CD4-positive, CD25-positive, alpha-beta regulatory T cell (primary cell): Measurements from ENCODE around the gene FRY. TPM values are rescaled to one million over a fixed set of nuclear protein-coding genes. Genes with fewer than 3 reads are reported as not detected.

ENCODE experiments used
- ATAC-seq, 2 donors: fragments of 150-1000 bp; cut with Tn5 transposase; one replicate each; pipeline ENCODE4 v1.10.0; 2021; ENCODE audit warnings: low read depth in 2 of 2, moderate number of reproducible peaks in 2 of 2, moderate library complexity in 1 of 2
- DNase-seq, 3 donors: peaks; one replicate each; pipeline versions ENCODE4 v3.0.0 to v3.0.0-alpha.2; 2012 to 2022; ENCODE audit warnings: mixed read lengths in 1 of 3
- H3K27ac ChIP-seq: one replicate; pipeline ENCODE4 v1.7.0; 2013; ENCODE audit warnings: mild to moderate bottlenecking, low read length; ENCODE audit not compliant: insufficient read depth, poor library complexity, severe bottlenecking
- H3K27me3 ChIP-seq: one replicate; pipeline ENCODE4 v1.7.0; 2013; ENCODE audit warnings: low read length; ENCODE audit not compliant: control insufficient read depth, insufficient read depth
- H3K36me3 ChIP-seq: one replicate; pipeline ENCODE4 v1.7.0; 2013; ENCODE audit warnings: mild to moderate bottlenecking, low read length, moderate library complexity; ENCODE audit not compliant: control insufficient read depth, insufficient read depth
- H3K4me1 ChIP-seq: 2 replicates; pipeline ENCODE4 v1.7.0; 2013; ENCODE audit warnings: mild to moderate bottlenecking, low read length; ENCODE audit not compliant: insufficient read depth, control insufficient read depth, poor library complexity, severe bottlenecking
- H3K4me3 ChIP-seq: one replicate; pipeline ENCODE4 v1.7.0; 2013; ENCODE audit warnings: low read depth, mild to moderate bottlenecking, low read length, moderate library complexity
- H3K9me3 ChIP-seq, 2 experiments: 1 replicate in 1 of 2; 2 replicates in 1 of 2; pipeline ENCODE4 v1.7.0; 2013; ENCODE audit warnings: low read length in 2 of 2, mild to moderate bottlenecking in 1 of 2, moderate library complexity in 1 of 2; ENCODE audit not compliant: control insufficient read depth in 2 of 2
- H3K27ac Mint-ChIP-seq, 3 donors: one replicate each; pipeline ENCODE4 v1.8.0; 2020 to 2022; ENCODE audit warnings: mild to moderate bottlenecking in 3 of 3, mixed read lengths in 3 of 3, moderate library complexity in 2 of 3
- H3K27me3 Mint-ChIP-seq: one replicate; pipeline ENCODE4 v1.8.0; 2022; ENCODE audit warnings: mild to moderate bottlenecking, mixed read lengths
- H3K36me3 Mint-ChIP-seq: one replicate; pipeline ENCODE4 v1.8.0; 2020; ENCODE audit warnings: mixed read lengths
- H3K4me1 Mint-ChIP-seq, 4 donors: one replicate each; pipeline ENCODE4 v1.8.0; 2020 to 2022; ENCODE audit warnings: mixed read lengths in 4 of 4, mild to moderate bottlenecking in 1 of 4
- H3K4me3 Mint-ChIP-seq, 4 donors: one replicate each; pipeline ENCODE4 v1.8.0; 2020 to 2022; ENCODE audit warnings: mild to moderate bottlenecking in 4 of 4, mixed read lengths in 4 of 4, moderate library complexity in 3 of 4
- H3K9me3 Mint-ChIP-seq, 7 donors: one replicate each; pipeline ENCODE4 v1.8.0; 2020 to 2022; ENCODE audit warnings: mixed read lengths in 7 of 7, mild to moderate bottlenecking in 3 of 7, moderate library complexity in 2 of 7
- polyA plus RNA-seq, 4 donors: library from polyadenylated mRNA; unstranded; fragments of 300-500 nt; fragmentation: Illumina TruSeq; gene quantifications; one replicate each; pipeline ENCODE4 v1.2.3, GENCODE V29; 2021
- total RNA-seq: library from RNA; stranded (reverse); gene quantifications from one replicate; pipeline ENCODE4 v1.2.3, GENCODE V29; 2022

The FRY gene
- total and polyA plus RNA-seq, 5 donors from 2014 or later: 0.96 to 12.8 (median 1.0) TPM

- H3K9me3 Mint-ChIP-seq: peaks cover 0 to 2% (median 0%) of the 10 kb centered on the region in 7 donors
- Histone ChIP-seq H3K9me3 (no peaks in the 10 kb centered on the region), H3K4me1 (no peaks in the 10 kb centered on the region), H3K27me3 (no peaks in the 10 kb centered on the region), H3K4me3 (no peak overlapping the region), H3K36me3 (no peaks in the 10 kb centered on the region), H3K27ac (no peak overlapping the region)
- no peak overlapping the region for H3K4me3 Mint-ChIP-seq
- no peak for ATAC-seq
- no peak for DNase-seq
- no peaks in the 10 kb centered on the region for H3K36me3 Mint-ChIP-seq
- no peaks in the 10 kb centered on the region for H3K27me3 Mint-ChIP-seq
- no peak overlapping the region for H3K27ac Mint-ChIP-seq
- no peaks in the 10 kb centered on the region for H3K4me1 Mint-ChIP-seq
These were observed 24.1 kb upstream of the FRY start for GRCh38 chr13:32007494-32007893.

- Mint-ChIP-seq H3K9me3 (peaks cover 0 to 2% (median 0%) of the 10 kb centered on the region in 7 donors), H3K4me1 (no peaks in the 10 kb centered on the region), H3K27ac (no peak overlapping the region), H3K27me3 (no peaks in the 10 kb centered on the region), H3K4me3 (no peak overlapping the region), H3K36me3 (no peaks in the 10 kb centered on the region)
- DNase-seq (no peak), ATAC-seq (no peak)
- Histone ChIP-seq H3K27me3 (no peaks in the 10 kb centered on the region), H3K27ac (no peak overlapping the region), H3K9me3 (no peaks in the 10 kb centered on the region), H3K36me3 (no peaks in the 10 kb centered on the region), H3K4me1 (no peaks in the 10 kb centered on the region), H3K4me3 (no peak overlapping the region)
These were observed 22.9 kb upstream of the FRY start for GRCh38 chr13:32008518-32009175.

DNA sequence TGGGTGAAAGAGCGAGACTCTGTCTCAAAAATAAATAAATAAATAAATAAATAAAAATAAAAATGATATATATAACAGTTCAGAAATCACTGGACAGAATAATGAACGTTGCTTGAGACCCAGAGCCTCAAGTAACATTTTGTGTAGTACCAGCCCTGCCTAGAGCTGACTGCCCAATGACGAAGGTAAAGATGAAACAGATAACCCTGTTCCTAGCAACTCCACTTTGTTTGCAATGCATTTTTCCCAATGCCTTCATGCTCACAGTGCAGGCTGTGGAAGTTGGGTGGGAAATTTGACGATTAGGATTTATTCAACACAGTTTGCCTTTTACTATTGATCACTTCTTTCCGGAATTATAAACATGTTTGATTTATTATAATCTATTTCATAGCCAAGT lies 22.2 kb upstream of the FRY start:
- no peak for DNase-seq
- no peak for ATAC-seq
- H3K36me3 Mint-ChIP-seq: no peaks in the 10 kb centered on the region

GRCh38 chr13:32010136-32010535 lies 21.4 kb upstream of the FRY start:
- no peaks in the 10 kb centered on the region for H3K36me3 Mint-ChIP-seq
- Histone ChIP-seq H3K9me3 (no peaks in the 10 kb centered on the region), H3K4me3 (no peak overlapping the region), H3K4me1 (no peaks in the 10 kb centered on the region), H3K27ac (no peak overlapping the region), H3K36me3 (no peaks in the 10 kb centered on the region), H3K27me3 (no peaks in the 10 kb centered on the region)
- H3K4me3 Mint-ChIP-seq: no peak overlapping the region
- ATAC-seq (no peak), DNase-seq (no peak)
- H3K27ac Mint-ChIP-seq: no peak overlapping the region
- H3K27me3 Mint-ChIP-seq: no peaks in the 10 kb centered on the region
- no peaks in the 10 kb centered on the region for H3K4me1 Mint-ChIP-seq
- H3K9me3 Mint-ChIP-seq: peaks cover 0 to 2% (median 0%) of the 10 kb centered on the region in 7 donors

More for the DNA sequence above, 22.2 kb upstream of the FRY start:
- H3K27ac ChIP-seq: no peak overlapping the region
- H3K4me3 ChIP-seq: no peak overlapping the region
- H3K9me3 ChIP-seq: no peaks in the 10 kb centered on the region
- Mint-ChIP-seq H3K9me3 (peaks cover 0 to 2% (median 0%) of the 10 kb centered on the region in 7 donors), H3K27ac (no peak overlapping the region), H3K27me3 (no peaks in the 10 kb centered on the region), H3K4me1 (no peaks in the 10 kb centered on the region), H3K4me3 (no peak overlapping the region)
- H3K4me1 ChIP-seq: no peaks in the 10 kb centered on the region
- no peaks in the 10 kb centered on the region for H3K36me3 ChIP-seq
- H3K27me3 ChIP-seq: no peaks in the 10 kb centered on the region

- Histone ChIP-seq H3K27ac (no peak overlapping the region), H3K4me3 (no peak overlapping the region), H3K4me1 (no peaks in the 10 kb centered on the region), H3K9me3 (no peaks in the 10 kb centered on the region), H3K36me3 (no peaks in the 10 kb centered on the region), H3K27me3 (no peaks in the 10 kb centered on the region)
- no peak for ATAC-seq
- H3K27ac Mint-ChIP-seq: no peak overlapping the region
- DNase-seq: no peak
- no peaks in the 10 kb centered on the region for H3K4me1 Mint-ChIP-seq
- peaks cover 0 to 2% (median 0%) of the 10 kb centered on the region in 7 donors for H3K9me3 Mint-ChIP-seq
- no peaks in the 10 kb centered on the region for H3K36me3 Mint-ChIP-seq
- H3K4me3 Mint-ChIP-seq: no peak overlapping the region
- H3K27me3 Mint-ChIP-seq: no peaks in the 10 kb centered on the region
These were observed 19.6 kb upstream of the FRY start for GRCh38 chr13:32011971-32012370.

DNA sequence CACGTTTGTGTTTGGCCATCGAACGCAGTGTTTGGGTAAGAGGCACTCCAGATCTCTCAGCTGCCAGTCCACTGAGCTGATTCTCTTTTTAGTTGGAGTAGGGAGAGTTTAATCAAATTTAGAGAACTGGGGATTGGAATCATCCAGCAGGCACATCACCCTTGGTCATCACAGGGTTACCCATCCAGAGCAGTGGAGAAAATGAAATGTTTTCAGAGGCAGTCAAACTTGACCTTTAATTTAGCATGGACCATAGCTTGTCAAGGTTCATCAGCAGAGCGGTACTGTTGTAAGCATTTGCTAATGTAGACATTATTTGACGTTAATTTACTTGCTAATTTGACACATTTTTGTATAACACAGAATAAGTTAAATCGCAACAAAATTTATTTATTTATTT lies 18.4 kb upstream of the FRY start:
- H3K36me3 Mint-ChIP-seq: no peaks in the 10 kb centered on the region
- no peaks in the 10 kb centered on the region for H3K4me1 Mint-ChIP-seq

DNA sequence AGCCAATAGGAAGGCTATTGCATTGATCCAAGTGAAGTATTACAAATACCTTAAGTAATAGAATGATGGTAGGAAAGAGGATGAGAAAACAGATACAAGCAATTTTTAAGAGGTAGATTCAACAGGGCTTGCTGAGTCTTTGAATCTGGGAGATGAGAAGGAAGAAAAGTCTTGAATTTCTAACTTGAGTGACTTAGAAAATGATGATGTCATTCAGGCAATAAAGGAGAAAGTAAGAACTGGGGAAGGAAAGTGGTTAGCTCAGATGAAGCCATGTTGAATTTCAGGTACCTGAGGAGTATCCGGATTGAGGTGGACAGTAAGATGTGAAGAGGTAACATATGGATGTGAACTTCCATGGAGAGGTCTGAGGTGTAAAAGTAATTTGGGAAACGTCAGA lies 15.5 kb upstream of the FRY start:
- no peaks in the 10 kb centered on the region for H3K36me3 Mint-ChIP-seq

More for the DNA sequence above, 18.4 kb upstream of the FRY start:
- Histone ChIP-seq H3K9me3 (no peaks in the 10 kb centered on the region), H3K27me3 (peaks cover 1% of the 10 kb centered on the region), H3K36me3 (no peaks in the 10 kb centered on the region), H3K4me1 (no peaks in the 10 kb centered on the region), H3K27ac (no peak overlapping the region), H3K4me3 (no peak overlapping the region)
- Mint-ChIP-seq H3K4me3 (no peak overlapping the region), H3K27ac (no peak overlapping the region), H3K9me3 (no peaks in the 10 kb centered on the region), H3K27me3 (no peaks in the 10 kb centered on the region)
- no peak for ATAC-seq
- no peak for DNase-seq

DNA sequence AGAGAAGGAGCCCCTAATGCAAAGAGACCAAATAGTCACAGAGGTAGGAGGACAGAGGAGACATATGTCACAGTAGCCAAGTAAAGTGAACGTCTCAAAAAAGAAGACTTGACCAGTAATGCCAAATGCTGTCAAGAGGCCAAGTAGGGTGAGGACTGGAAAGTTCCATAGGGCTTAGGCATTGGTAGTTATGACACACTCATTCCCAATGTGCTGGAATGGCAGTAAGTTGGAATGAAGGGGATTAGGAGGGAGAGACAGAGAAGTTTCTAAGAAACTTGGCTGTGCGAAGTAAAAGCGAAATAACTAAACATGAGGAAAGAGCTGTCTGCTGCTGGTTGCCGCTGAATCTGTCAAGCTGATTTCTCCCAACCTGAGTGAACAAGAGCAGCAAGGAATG lies 14.9 kb upstream of the FRY start:
- Mint-ChIP-seq H3K9me3 (no peaks in the 10 kb centered on the region), H3K36me3 (no peaks in the 10 kb centered on the region), H3K27me3 (no peaks in the 10 kb centered on the region), H3K4me1 (no peaks in the 10 kb centered on the region), H3K4me3 (no peak overlapping the region), H3K27ac (no peak overlapping the region)
- no peaks in the 10 kb centered on the region for H3K9me3 ChIP-seq
- ATAC-seq: no peak
- no peak overlapping the region for H3K27ac ChIP-seq
- no peak for DNase-seq
- H3K4me1 ChIP-seq: no peaks in the 10 kb centered on the region
- H3K27me3 ChIP-seq: peaks cover 1% of the 10 kb centered on the region
- H3K36me3 ChIP-seq: no peaks in the 10 kb centered on the region
- no peak overlapping the region for H3K4me3 ChIP-seq

More for the DNA sequence above, 15.5 kb upstream of the FRY start:
- Mint-ChIP-seq H3K4me3 (no peak overlapping the region), H3K27ac (no peak overlapping the region), H3K27me3 (no peaks in the 10 kb centered on the region), H3K4me1 (no peaks in the 10 kb centered on the region), H3K9me3 (no peaks in the 10 kb centered on the region)
- no peaks in the 10 kb centered on the region for H3K4me1 ChIP-seq
- H3K9me3 ChIP-seq: no peaks in the 10 kb centered on the region
- DNase-seq (no peak), ATAC-seq (no peak)
- H3K27ac ChIP-seq: no peak overlapping the region
- H3K27me3 ChIP-seq: peaks cover 1% of the 10 kb centered on the region
- no peak overlapping the region for H3K4me3 ChIP-seq
- H3K36me3 ChIP-seq: no peaks in the 10 kb centered on the region
